ENCODE results near the gene TXNL1. TPM values are rescaled to one million over a fixed set of nuclear protein-coding genes. Genes with fewer than 3 reads are reported as not detected.
A peak's percentile ranks its signal among the peaks of the same experiment; 100 is the strongest.

TXNL1 gene
- total RNA-seq, 6 donors from 2014 or later = 6.9 to 53.4 (median 41.1) TPM

GRCh38 chr18:56568986-56569385 is 69.4 kb downstream of the TXNL1 start:
- 69 to 72% methylated on average over 4 of the region's 4 CpGs for WGBS, 2 donors
- TF ChIP-seq POLR2A (IDR thresholded peaks at IDR 0.05) = no peak
- TF ChIP-seq EP300 (IDR thresholded peaks at IDR 0.05) = no peak
- TF ChIP-seq, protein P1, sequence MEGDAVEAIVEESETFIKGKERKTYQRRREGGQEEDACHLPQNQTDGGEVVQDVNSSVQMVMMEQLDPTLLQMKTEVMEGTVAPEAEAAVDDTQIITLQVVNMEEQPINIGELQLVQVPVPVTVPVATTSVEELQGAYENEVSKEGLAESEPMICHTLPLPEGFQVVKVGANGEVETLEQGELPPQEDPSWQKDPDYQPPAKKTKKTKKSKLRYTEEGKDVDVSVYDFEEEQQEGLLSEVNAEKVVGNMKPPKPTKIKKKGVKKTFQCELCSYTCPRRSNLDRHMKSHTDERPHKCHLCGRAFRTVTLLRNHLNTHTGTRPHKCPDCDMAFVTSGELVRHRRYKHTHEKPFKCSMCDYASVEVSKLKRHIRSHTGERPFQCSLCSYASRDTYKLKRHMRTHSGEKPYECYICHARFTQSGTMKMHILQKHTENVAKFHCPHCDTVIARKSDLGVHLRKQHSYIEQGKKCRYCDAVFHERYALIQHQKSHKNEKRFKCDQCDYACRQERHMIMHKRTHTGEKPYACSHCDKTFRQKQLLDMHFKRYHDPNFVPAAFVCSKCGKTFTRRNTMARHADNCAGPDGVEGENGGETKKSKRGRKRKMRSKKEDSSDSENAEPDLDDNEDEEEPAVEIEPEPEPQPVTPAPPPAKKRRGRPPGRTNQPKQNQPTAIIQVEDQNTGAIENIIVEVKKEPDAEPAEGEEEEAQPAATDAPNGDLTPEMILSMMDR (IDR thresholded peaks at IDR 0.05) = no peak
- no peak for TF ChIP-seq POLR2AphosphoS5 (IDR thresholded peaks at IDR 0.05)
- Histone ChIP-seq H3K36me3 (no peaks in the 10 kb centered on the region), H3K4me3 (no peak overlapping the region), H3K27ac (peak overlapping the region in 2 of 4 donors; percentile 18 to 25), H3K27me3 (no peaks in the 10 kb centered on the region), H3K4me1 (peaks cover 0 to 11% (median under 1%) of the 10 kb centered on the region in 4 donors), H3K9me3 (no peaks in the 10 kb centered on the region)
- DNase-seq = no peak
- peak in 1 of 2 donors; percentile 58 for ATAC-seq (ENCODE audit: low FRiP score in 2 of 2)

- WGBS, 2 donors = 59 to 67% methylated on average over 5 of the region's 5 CpGs
- Histone ChIP-seq H3K9me3 (no peaks in the 10 kb centered on the region), H3K4me3 (no peak overlapping the region), H3K27me3 (no peaks in the 10 kb centered on the region), H3K4me1 (peaks cover 0 to 11% (median under 1%) of the 10 kb centered on the region in 4 donors), H3K27ac (no peak overlapping the region), H3K36me3 (no peaks in the 10 kb centered on the region)
- ATAC-seq (ENCODE audit: low FRiP score in 2 of 2) = peak in 1 of 2 donors; percentile 82
- no peak for DNase-seq
- TF ChIP-seq, protein P1 (IDR thresholded peaks at IDR 0.05) = no peak
Measured at GRCh38 chr18:56565551-56566345, 72.6 kb downstream of the TXNL1 start.

GRCh38 chr18:56565046-56565445 is 73.3 kb downstream of the TXNL1 start:
- WGBS, 2 donors = 71 to 88% methylated on average over 6 of the region's 6 CpGs
- Histone ChIP-seq H3K27me3 (no peaks in the 10 kb centered on the region), H3K9me3 (no peaks in the 10 kb centered on the region), H3K36me3 (no peaks in the 10 kb centered on the region), H3K4me1 (peaks cover 0 to 11% (median under 1%) of the 10 kb centered on the region in 4 donors), H3K27ac (no peak overlapping the region), H3K4me3 (no peak overlapping the region)
- ATAC-seq (ENCODE audit: low FRiP score in 2 of 2) (peak in 1 of 2 donors; percentile 44), DNase-seq (no peak)
- TF ChIP-seq EP300 (IDR thresholded peaks at IDR 0.05) = no peak
- TF ChIP-seq POLR2AphosphoS5 (IDR thresholded peaks at IDR 0.05) = no peak
- TF ChIP-seq POLR2A (IDR thresholded peaks at IDR 0.05) = no peak

DNA sequence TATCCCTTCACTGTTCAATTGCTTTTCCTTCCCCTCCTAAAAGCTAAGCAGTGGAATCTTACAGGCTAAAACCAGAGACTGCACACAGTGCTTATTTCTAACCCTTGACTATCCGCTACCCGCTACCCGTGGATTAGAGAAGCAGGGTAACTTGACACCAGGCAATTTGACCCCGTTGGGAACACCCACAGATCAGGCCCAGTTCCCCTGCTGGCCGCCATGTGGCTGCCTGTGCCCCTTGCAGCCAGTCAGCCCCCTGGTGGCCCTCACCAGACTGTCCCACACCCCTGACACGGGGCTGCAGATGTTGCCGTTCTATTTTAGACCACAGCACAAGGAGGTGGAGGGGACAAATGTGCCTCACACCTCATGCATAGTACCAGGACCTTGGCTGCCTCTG is 74.8 kb downstream of the TXNL1 start:
- Histone ChIP-seq H3K4me3 (no peak overlapping the region), H3K27me3 (no peaks in the 10 kb centered on the region), H3K9me3 (no peaks in the 10 kb centered on the region), H3K36me3 (no peaks in the 10 kb centered on the region), H3K27ac (no peak overlapping the region), H3K4me1 (peaks cover 0 to 11% (median 0%) of the 10 kb centered on the region in 4 donors)
- WGBS, 2 donors = 82 to 88% methylated on average over 4 to 7 of the region's 7 CpGs
- ATAC-seq (ENCODE audit: low FRiP score in 2 of 2) (peak in 1 of 2 donors; percentile 16), DNase-seq (peak in 1 of 2 donors; percentile 47)
- no peak for TF ChIP-seq POLR2AphosphoS5 (IDR thresholded peaks at IDR 0.05)
- TF ChIP-seq, protein P1 (IDR thresholded peaks at IDR 0.05) = no peak
- no peak for TF ChIP-seq EP300 (IDR thresholded peaks at IDR 0.05)
- TF ChIP-seq POLR2A (IDR thresholded peaks at IDR 0.05) = no peak

DNA sequence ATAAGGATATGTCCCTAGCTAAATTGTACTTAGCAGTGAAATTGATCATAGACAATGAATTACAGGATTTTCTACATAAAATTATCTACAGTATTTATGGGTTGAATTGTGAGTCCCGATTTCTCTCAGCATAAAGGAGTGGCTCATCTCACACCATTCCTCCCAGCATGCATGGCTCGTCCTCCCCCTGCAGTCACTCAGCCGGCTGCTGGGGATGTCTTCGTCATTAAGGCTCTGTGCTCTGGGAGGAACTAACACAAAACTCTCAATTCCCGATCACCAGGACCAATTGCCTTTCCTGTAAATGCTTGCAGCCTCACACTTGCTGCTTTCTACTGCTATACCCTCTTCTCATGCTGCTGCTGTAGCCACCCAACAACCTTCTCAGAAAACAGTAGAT is 75.9 kb downstream of the TXNL1 start:
- TF ChIP-seq EP300 (IDR thresholded peaks at IDR 0.05) = no peak
- no peak for TF ChIP-seq POLR2AphosphoS5 (IDR thresholded peaks at IDR 0.05)
- TF ChIP-seq POLR2A (IDR thresholded peaks at IDR 0.05) = no peak
- TF ChIP-seq, protein P1 (IDR thresholded peaks at IDR 0.05) = no peak
- Histone ChIP-seq H3K27ac (no peak overlapping the region), H3K9me3 (no peaks in the 10 kb centered on the region), H3K36me3 (no peaks in the 10 kb centered on the region), H3K27me3 (no peaks in the 10 kb centered on the region), H3K4me1 (peaks cover 0 to 11% (median 0%) of the 10 kb centered on the region in 4 donors), H3K4me3 (no peak overlapping the region)
- 88 to 90% methylated on average over 5 of the region's 5 CpGs for whole genome bisulfite sequencing, 2 donors
- ATAC-seq (ENCODE audit: low FRiP score in 2 of 2) (no peak), DNase-seq (no peak)

Data from upper lobe of left lung (tissue), 6 donors.